GM21515 (cell line): ENCODE data around the gene RC3H2.
"Not testable (repeated sequence)": the region's sequence is repeated elsewhere in the genome, so short reads cannot be mapped to it uniquely, and the experiment has no call there.

Experiments
- ATAC-seq: cut with Tn5 transposase; IDR thresholded peaks from one replicate; pipeline ENCODE4 v1.9.1; 2021; ENCODE audit not compliant: unreplicated experiment

Gene RC3H2

DNA sequence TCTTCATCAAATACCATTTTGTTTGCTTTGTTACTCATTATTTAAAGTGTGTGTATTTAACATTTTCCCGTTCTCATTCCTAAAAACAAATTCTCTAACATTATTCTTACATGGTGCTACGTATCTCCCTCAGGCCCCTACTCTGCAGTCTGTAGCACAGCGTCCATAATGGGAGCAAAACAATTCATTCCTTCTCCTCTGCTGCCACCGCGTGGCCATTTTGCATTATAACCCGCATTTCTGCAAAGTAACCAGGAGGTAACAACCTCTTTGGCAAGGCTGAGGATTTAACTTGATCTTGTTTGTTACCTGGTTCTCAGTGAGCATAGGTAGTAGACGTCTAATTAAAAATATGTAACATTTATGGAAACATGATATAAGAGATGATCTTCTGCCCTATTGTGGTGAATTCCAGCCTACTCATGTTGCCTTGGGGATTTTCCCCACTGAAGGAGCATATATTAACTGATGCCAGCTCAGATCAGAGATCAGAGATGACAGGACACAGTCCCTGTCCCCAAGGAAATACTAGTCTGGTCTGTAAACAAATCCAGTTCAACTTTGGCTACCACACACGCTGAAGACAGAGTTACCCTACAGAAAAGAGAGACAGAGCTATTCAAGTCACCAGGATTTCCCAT lies 94.7 kb downstream of the RC3H2 start:
- peak; percentile 88 for ATAC-seq

DNA sequence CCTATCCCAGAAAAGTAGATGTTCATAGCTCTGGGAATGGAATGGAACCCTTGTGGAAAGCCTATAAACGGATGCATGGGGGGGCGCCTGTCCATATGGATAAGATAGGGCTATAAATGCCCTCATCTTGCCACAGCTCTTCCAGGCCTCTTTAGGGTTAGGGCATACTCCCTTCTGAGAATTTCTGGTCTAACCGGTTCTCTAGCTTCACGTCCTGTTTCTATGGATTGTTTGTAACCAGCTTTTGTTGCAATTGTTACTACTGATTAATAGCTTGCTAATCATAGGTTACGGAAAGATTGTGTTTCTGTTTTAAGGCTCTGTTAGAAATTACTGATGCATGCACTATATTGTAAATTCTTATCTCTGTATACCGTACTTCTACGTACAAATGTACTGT lies 95.9 kb downstream of the RC3H2 start:
- ATAC-seq, result not testable (repeated sequence)

DNA sequence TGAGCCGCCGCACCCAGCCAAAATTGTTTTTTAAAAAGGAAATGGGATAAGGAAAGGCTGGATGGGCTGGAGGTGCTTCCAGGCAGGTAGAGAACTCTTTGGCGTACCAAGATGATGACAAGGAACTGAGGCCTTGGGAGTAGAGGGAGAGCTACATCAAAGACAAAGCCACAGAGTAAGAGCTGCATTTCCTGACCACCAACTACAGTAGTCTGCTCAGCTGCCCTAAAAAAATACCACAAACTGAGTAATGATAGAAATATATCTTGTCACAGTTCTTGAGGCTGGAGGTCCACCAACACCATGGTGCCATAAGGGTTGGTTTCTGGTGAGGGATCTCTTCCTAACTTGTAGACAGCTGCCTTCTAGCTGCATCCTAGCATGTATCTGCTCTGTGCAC lies 97.0 kb downstream of the RC3H2 start:
- ATAC-seq, result no peak

DNA sequence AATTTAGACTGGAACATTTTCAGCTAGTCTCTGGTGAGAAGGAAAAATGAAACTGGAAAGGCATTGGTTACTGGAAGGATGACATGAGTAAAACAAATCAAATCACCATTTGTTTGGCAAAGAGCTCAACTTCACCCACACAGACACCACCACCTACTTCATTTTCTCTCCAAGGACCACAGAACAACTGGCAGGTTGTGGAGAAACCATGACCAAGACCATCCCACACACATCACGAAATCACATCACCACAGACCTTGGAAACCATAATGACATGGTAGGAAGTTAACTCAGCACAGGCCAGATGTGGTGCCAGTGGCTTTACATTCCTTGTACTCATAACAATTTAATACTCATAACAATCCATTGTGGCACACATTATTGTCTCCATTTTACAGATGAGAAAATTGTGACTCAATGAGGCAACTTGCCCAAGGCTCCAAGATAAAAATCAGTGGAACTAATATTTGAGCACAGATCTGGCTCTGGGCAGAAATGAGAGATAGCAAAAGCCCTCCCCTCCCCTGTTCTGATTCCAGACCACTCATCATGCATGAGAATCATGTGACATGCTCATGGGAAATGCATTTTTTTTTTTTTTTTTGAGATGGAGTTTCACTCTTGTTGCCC lies 97.8 kb downstream of the RC3H2 start:
- no peak for ATAC-seq

DNA sequence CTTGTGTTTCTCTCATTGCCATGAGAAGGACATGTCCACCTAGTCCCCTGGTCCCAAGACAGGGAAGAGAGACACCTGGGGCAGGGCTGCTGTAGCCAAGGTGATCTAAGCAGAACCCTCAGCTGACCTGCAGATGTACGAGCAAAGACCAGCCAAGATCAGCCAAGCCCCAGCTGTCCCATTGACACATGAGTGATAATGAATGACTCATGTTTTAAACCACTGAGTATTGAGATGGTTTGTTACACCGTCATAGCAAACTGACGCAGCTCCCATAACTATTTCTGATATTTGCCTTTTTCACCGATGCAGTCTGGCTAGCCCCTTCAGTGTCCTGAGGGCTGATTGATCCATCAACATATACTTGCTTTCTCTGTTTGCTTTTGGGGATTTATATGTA lies 98.5 kb downstream of the RC3H2 start:
- no peak for ATAC-seq

DNA sequence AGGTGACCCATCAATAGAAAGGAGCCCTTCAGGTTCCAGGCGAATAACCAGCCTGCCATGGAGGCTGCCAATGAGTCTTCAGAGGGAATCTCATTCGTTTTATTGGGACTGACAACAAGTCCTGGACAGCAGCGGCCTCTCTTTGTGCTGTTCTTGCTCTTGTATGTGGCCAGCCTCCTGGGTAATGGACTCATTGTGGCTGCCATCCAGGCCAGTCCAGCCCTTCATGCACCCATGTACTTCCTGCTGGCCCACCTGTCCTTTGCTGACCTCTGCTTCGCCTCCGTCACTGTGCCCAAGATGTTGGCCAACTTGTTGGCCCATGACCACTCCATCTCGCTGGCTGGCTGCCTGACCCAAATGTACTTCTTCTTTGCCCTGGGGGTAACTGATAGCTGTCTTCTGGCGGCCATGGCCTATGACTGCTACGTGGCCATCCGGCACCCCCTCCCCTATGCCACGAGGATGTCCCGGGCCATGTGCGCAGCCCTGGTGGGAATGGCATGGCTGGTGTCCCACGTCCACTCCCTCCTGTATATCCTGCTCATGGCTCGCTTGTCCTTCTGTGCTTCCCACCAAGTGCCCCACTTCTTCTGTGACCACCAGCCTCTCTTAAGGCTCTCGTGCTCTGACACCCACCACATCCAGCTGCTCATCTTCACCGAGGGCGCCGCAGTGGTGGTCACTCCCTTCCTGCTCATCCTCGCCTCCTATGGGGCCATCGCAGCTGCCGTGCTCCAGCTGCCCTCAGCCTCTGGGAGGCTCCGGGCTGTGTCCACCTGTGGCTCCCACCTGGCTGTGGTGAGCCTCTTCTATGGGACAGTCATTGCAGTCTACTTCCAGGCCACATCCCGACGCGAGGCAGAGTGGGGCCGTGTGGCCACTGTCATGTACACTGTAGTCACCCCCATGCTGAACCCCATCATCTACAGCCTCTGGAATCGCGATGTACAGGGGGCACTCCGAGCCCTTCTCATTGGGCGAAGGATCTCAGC lies 104.8 kb downstream of the RC3H2 start, which contains the start of gene OR1K1:
OR1K1 (plus strand) TSS at position 58 of the 995 bp plus-strand sequence; CDS start at position 58, 0 bp downstream.
- ATAC-seq, result no peak

DNA sequence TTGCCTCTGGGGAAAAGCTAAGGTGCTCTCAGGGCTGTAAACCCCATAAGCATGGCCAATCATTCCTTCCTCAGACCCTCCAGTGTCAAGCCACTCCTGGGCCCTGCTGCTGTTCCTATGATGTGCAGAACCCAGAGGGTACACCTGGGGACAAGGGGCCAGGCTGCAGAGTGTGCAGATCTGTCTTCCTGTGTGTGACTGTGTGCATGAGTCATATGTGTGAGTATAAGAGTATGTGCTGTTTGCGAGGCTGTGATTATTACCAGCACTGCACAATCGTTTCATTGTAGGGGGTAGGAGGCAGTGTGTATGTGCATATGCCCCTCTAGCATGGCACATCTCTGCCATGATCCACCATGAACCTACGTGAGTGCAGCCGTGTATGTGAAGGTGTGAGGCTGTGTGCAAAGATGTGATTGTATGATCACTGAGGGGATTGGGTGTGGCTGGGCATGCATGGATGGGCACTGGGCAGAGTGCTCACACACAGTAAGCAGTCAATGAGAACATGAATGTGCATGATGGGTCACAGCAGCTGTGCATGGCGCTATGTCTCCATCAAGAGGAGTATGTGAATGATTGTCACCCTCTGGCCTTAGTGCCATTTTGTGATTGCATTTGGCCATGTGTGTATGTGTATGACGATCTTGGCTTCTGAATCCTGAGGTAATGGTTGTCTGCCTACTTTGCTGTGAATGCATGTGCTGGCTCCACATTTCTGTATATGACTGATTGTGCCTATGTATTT lies 107.7 kb downstream of the RC3H2 start:
- no peak for ATAC-seq
